ENCODE results near the gene CTDSP2. TPM values are rescaled to one million over a fixed set of nuclear protein-coding genes. Genes with fewer than 3 reads are reported as not detected.
"Not testable (repeated sequence)": the region's sequence is repeated elsewhere in the genome, so short reads cannot be mapped to it uniquely, and the experiment has no call there.

CTDSP2 gene
- polyA plus RNA-seq, 4 donors: 35.1 to 143 (median 51.8) TPM

- DNase-seq (no peak), FAIRE-seq (no peak)
- Histone ChIP-seq H3K27ac (ENCODE audit: low read depth in 1 of 3, low read length in 2 of 3) (no peak overlapping the region), H3K36me3 (ENCODE audit: control insufficient read depth in 3 of 3, insufficient read depth in 2 of 3, low read depth in 1 of 3, low read length in 3 of 3) (no peaks in the 10 kb centered on the region), H3K4me3 (ENCODE audit: low read depth in 1 of 3, low read length in 3 of 3) (no peak overlapping the region), H3K4me1 (ENCODE audit: control insufficient read depth in 3 of 3, insufficient read depth in 2 of 3, low read depth in 1 of 3, low read length in 2 of 3) (peaks cover 2 to 27% (median 12%) of the 10 kb centered on the region in 3 donors), H3K27me3 (ENCODE audit: control insufficient read depth in 3 of 3, insufficient read depth in 3 of 3, low read length in 3 of 3) (no peaks in the 10 kb centered on the region), H3K9me3 (ENCODE audit: control insufficient read depth in 2 of 2, insufficient read depth in 1 of 2, low read depth in 1 of 2, low read length in 1 of 2) (peaks cover 0 to 8% of the 10 kb centered on the region in 2 donors)
- 96 to 98% (median 98%) methylated on average over 6 of the region's 6 CpGs for WGBS, 3 donors
Measured at GRCh38 chr12:57885207-57885606, 38.7 kb upstream of the CTDSP2 start.

GRCh38 chr12:57883700-57884099 is 37.2 kb upstream of the CTDSP2 start:
- no peak for FAIRE-seq
- Histone ChIP-seq H3K4me1 (ENCODE audit: control insufficient read depth in 3 of 3, insufficient read depth in 2 of 3, low read depth in 1 of 3, low read length in 2 of 3) (peaks cover 2 to 12% (median 6%) of the 10 kb centered on the region in 3 donors), H3K9me3 (ENCODE audit: control insufficient read depth in 2 of 2, insufficient read depth in 1 of 2, low read depth in 1 of 2, low read length in 1 of 2) (peaks cover 0 to 8% of the 10 kb centered on the region in 2 donors), H3K27ac (ENCODE audit: low read depth in 1 of 3, low read length in 2 of 3) (no peak overlapping the region), H3K27me3 (ENCODE audit: control insufficient read depth in 3 of 3, insufficient read depth in 3 of 3, low read length in 3 of 3) (no peaks in the 10 kb centered on the region), H3K36me3 (ENCODE audit: control insufficient read depth in 3 of 3, insufficient read depth in 2 of 3, low read depth in 1 of 3, low read length in 3 of 3) (no peaks in the 10 kb centered on the region), H3K4me3 (ENCODE audit: low read depth in 1 of 3, low read length in 3 of 3) (no peak overlapping the region)
- DNase-seq: no peak

- Histone ChIP-seq H3K36me3 (ENCODE audit: control insufficient read depth in 3 of 3, insufficient read depth in 2 of 3, low read depth in 1 of 3, low read length in 3 of 3) (no peaks in the 10 kb centered on the region), H3K9me3 (ENCODE audit: control insufficient read depth in 2 of 2, insufficient read depth in 1 of 2, low read depth in 1 of 2, low read length in 1 of 2) (peaks cover 0 to 8% of the 10 kb centered on the region in 2 donors), H3K4me1 (ENCODE audit: control insufficient read depth in 3 of 3, insufficient read depth in 2 of 3, low read depth in 1 of 3, low read length in 2 of 3) (peaks cover 2 to 6% (median 5%) of the 10 kb centered on the region in 3 donors), H3K4me3 (ENCODE audit: low read depth in 1 of 3, low read length in 3 of 3) (no peak overlapping the region), H3K27me3 (ENCODE audit: control insufficient read depth in 3 of 3, insufficient read depth in 3 of 3, low read length in 3 of 3) (no peaks in the 10 kb centered on the region), H3K27ac (ENCODE audit: low read depth in 1 of 3, low read length in 2 of 3) (no peak overlapping the region)
- DNase-seq (no peak), FAIRE-seq (no peak)
- 42 to 78% (median 57%) methylated on average over 1 of the region's 1 CpG for WGBS, 3 donors
Measured at GRCh38 chr12:57883057-57883456, 36.5 kb upstream of the CTDSP2 start.

GRCh38 chr12:57882575-57882974 is 36.0 kb upstream of the CTDSP2 start:
- no peak for FAIRE-seq

GRCh38 chr12:57881475-57881874 is 34.9 kb upstream of the CTDSP2 start:
- DNase-seq (peak in 1 of 2 donors; percentile 90), FAIRE-seq (no peak)
- no peak overlapping the region for H3K4me3 ChIP-seq (ENCODE audit: low read depth in 1 of 3, low read length in 3 of 3)
- H3K36me3 ChIP-seq (ENCODE audit: control insufficient read depth in 3 of 3, insufficient read depth in 2 of 3, low read depth in 1 of 3, low read length in 3 of 3): no peaks in the 10 kb centered on the region
- peaks cover 0 to 8% of the 10 kb centered on the region in 2 donors for H3K9me3 ChIP-seq (ENCODE audit: control insufficient read depth in 2 of 2, insufficient read depth in 1 of 2, low read depth in 1 of 2, low read length in 1 of 2)
- H3K27ac ChIP-seq (ENCODE audit: low read depth in 1 of 3, low read length in 2 of 3): peak overlapping the region in 2 of 3 donors; percentile 32 to 73
- H3K27me3 ChIP-seq (ENCODE audit: control insufficient read depth in 3 of 3, insufficient read depth in 3 of 3, low read length in 3 of 3): no peaks in the 10 kb centered on the region
- peaks cover 0 to 2% (median 0%) of the 10 kb centered on the region in 3 donors for H3K4me1 ChIP-seq (ENCODE audit: control insufficient read depth in 3 of 3, insufficient read depth in 2 of 3, low read depth in 1 of 3, low read length in 2 of 3)

More at GRCh38 chr12:57882575-57882974, 36.0 kb upstream of the CTDSP2 start:
- DNase-seq: peak in 1 of 2 donors; percentile 70
- Histone ChIP-seq H3K27me3 (ENCODE audit: control insufficient read depth in 3 of 3, insufficient read depth in 3 of 3, low read length in 3 of 3) (no peaks in the 10 kb centered on the region), H3K27ac (ENCODE audit: low read depth in 1 of 3, low read length in 2 of 3) (no peak overlapping the region), H3K9me3 (ENCODE audit: control insufficient read depth in 2 of 2, insufficient read depth in 1 of 2, low read depth in 1 of 2, low read length in 1 of 2) (peaks cover 0 to 8% of the 10 kb centered on the region in 2 donors), H3K4me3 (ENCODE audit: low read depth in 1 of 3, low read length in 3 of 3) (no peak overlapping the region), H3K36me3 (ENCODE audit: control insufficient read depth in 3 of 3, insufficient read depth in 2 of 3, low read depth in 1 of 3, low read length in 3 of 3) (no peaks in the 10 kb centered on the region), H3K4me1 (ENCODE audit: control insufficient read depth in 3 of 3, insufficient read depth in 2 of 3, low read depth in 1 of 3, low read length in 2 of 3) (peaks cover under 1 to 2% (median 2%) of the 10 kb centered on the region in 3 donors)

- H3K27ac ChIP-seq (ENCODE audit: low read depth in 1 of 3, low read length in 2 of 3): peak overlapping the region in 2 of 3 donors; percentile 32 to 73
- not testable (repeated sequence) for H3K4me3 ChIP-seq (ENCODE audit: low read depth in 1 of 3, low read length in 3 of 3); H3K4me1 ChIP-seq (ENCODE audit: control insufficient read depth in 3 of 3, insufficient read depth in 2 of 3, low read depth in 1 of 3, low read length in 2 of 3)
Measured at GRCh38 chr12:57881035-57881434, 34.5 kb upstream of the CTDSP2 start.

GRCh38 chr12:57877876-57878275 is 31.3 kb upstream of the CTDSP2 start:
- Histone ChIP-seq H3K27me3 (ENCODE audit: control insufficient read depth in 3 of 3, insufficient read depth in 3 of 3, low read length in 3 of 3) (no peaks in the 10 kb centered on the region), H3K4me1 (ENCODE audit: control insufficient read depth in 3 of 3, insufficient read depth in 2 of 3, low read depth in 1 of 3, low read length in 2 of 3) (peaks cover 0 to under 1% (median 0%) of the 10 kb centered on the region in 3 donors), H3K36me3 (ENCODE audit: control insufficient read depth in 3 of 3, insufficient read depth in 2 of 3, low read depth in 1 of 3, low read length in 3 of 3) (no peaks in the 10 kb centered on the region), H3K4me3 (ENCODE audit: low read depth in 1 of 3, low read length in 3 of 3) (no peak overlapping the region), H3K9me3 (ENCODE audit: control insufficient read depth in 2 of 2, insufficient read depth in 1 of 2, low read depth in 1 of 2, low read length in 1 of 2) (no peaks in the 10 kb centered on the region), H3K27ac (ENCODE audit: low read depth in 1 of 3, low read length in 2 of 3) (no peak overlapping the region)
- WGBS, 3 donors: 90 to 95% (median 93%) methylated on average over 3 of the region's 3 CpGs
- no peak for DNase-seq
- no peak for FAIRE-seq

More at GRCh38 chr12:57881035-57881434, 34.5 kb upstream of the CTDSP2 start:
- not testable (repeated sequence) for H3K9me3 ChIP-seq (ENCODE audit: control insufficient read depth in 2 of 2, insufficient read depth in 1 of 2, low read depth in 1 of 2, low read length in 1 of 2); DNase-seq; FAIRE-seq; H3K36me3 ChIP-seq (ENCODE audit: control insufficient read depth in 3 of 3, insufficient read depth in 2 of 3, low read depth in 1 of 3, low read length in 3 of 3); H3K27me3 ChIP-seq (ENCODE audit: control insufficient read depth in 3 of 3, insufficient read depth in 3 of 3, low read length in 3 of 3)
- WGBS, 3 donors: 88 to 96% (median 94%) methylated on average over 9 of the region's 9 CpGs

- H3K27ac ChIP-seq (ENCODE audit: low read depth in 1 of 3, low read length in 2 of 3): no peak overlapping the region
- no peaks in the 10 kb centered on the region for H3K4me1 ChIP-seq (ENCODE audit: control insufficient read depth in 3 of 3, insufficient read depth in 2 of 3, low read depth in 1 of 3, low read length in 2 of 3)
- no peak for DNase-seq
- no peaks in the 10 kb centered on the region for H3K36me3 ChIP-seq (ENCODE audit: control insufficient read depth in 3 of 3, insufficient read depth in 2 of 3, low read depth in 1 of 3, low read length in 3 of 3)
- no peak overlapping the region for H3K4me3 ChIP-seq (ENCODE audit: low read depth in 1 of 3, low read length in 3 of 3)
- no peak for FAIRE-seq
- H3K9me3 ChIP-seq (ENCODE audit: control insufficient read depth in 2 of 2, insufficient read depth in 1 of 2, low read depth in 1 of 2, low read length in 1 of 2): no peaks in the 10 kb centered on the region
- 85 to 89% (median 86%) methylated on average over 5 of the region's 5 CpGs for WGBS, 3 donors
- no peaks in the 10 kb centered on the region for H3K27me3 ChIP-seq (ENCODE audit: control insufficient read depth in 3 of 3, insufficient read depth in 3 of 3, low read length in 3 of 3)
Measured at GRCh38 chr12:57875753-57876547, 29.4 kb upstream of the CTDSP2 start.

Measured in small intestine (tissue), 7 donors.